OCI-LY1 (cell line): Measurements from ENCODE around the gene CTSH.

Experiments
- H2AFZ ChIP-seq: fragments of 200-600 bp; sonication (generic), shearing (Covaris generic); 2 replicates; pipeline ENCODE4 v1.6.0; 2014; ENCODE audit warnings: antibody characterized with exemption, mild to moderate bottlenecking, low read length
- H3F3A ChIP-seq: fragments of 200-600 bp; sonication (generic), shearing (Covaris generic); 2 replicates; pipeline ENCODE4 v1.6.0; 2014; ENCODE audit warnings: mild to moderate bottlenecking, antibody characterized with exemption, low read length, moderate library complexity; ENCODE audit not compliant: insufficient read depth
- H3K27ac ChIP-seq: fragments of 200-600 bp; sonication (generic); 2 replicates; pipeline ENCODE4 v1.5.1; 2014; ENCODE audit warnings: low read length, mixed run types, mild to moderate bottlenecking, low read depth; ENCODE audit not compliant: poor library complexity, severe bottlenecking
- H3K27me3 ChIP-seq: fragments of 200-600 bp; sonication (generic); 2 replicates; pipeline ENCODE4 v1.6.0; 2014; ENCODE audit warnings: antibody characterized with exemption, mild to moderate bottlenecking, low read length, moderate library complexity; ENCODE audit not compliant: insufficient read depth
- H3K36me3 ChIP-seq: fragments of 200-600 bp; sonication (generic); 2 replicates; pipeline ENCODE4 v1.6.1; 2014; ENCODE audit warnings: mild to moderate bottlenecking, antibody characterized with exemption, low read length, moderate library complexity, mixed read lengths; ENCODE audit not compliant: insufficient read depth
- H3K4me1 ChIP-seq: fragments of 200-600 bp; sonication (generic); 2 replicates; pipeline ENCODE4 v1.5.1; 2014; ENCODE audit warnings: mild to moderate bottlenecking, low read length, moderate library complexity; ENCODE audit not compliant: insufficient read depth, severe bottlenecking
- H3K4me2 ChIP-seq: fragments of 200-600 bp; sonication (generic), shearing (Covaris generic); 2 replicates; pipeline ENCODE4 v1.6.1; 2014; ENCODE audit warnings: low read length
- H3K4me3 ChIP-seq: fragments of 200-600 bp; sonication (generic); 2 replicates; pipeline ENCODE4 v1.5.1; 2014; ENCODE audit warnings: low read length, low read depth, mild to moderate bottlenecking, mixed read lengths; ENCODE audit not compliant: poor library complexity, severe bottlenecking
- H3K79me2 ChIP-seq: fragments of 200-600 bp; shearing (Covaris generic); 2 replicates; pipeline ENCODE4 v1.6.1; 2016; ENCODE audit warnings: mixed run types, low read length, mixed read lengths; ENCODE audit not compliant: insufficient read depth
- H3K9ac ChIP-seq: fragments of 200-600 bp; sonication (generic), shearing (Covaris generic); 2 replicates; pipeline ENCODE4 v1.6.1; 2014; ENCODE audit warnings: mild to moderate bottlenecking, low read length, mixed read lengths
- H3K9me2 ChIP-seq: fragments of 200-600 bp; sonication (generic), shearing (Covaris generic); 2 replicates; pipeline ENCODE4 v1.6.1; 2014; ENCODE audit warnings: low read depth, mild to moderate bottlenecking, low read length, mixed read lengths
- H3K9me3 ChIP-seq: fragments of 200-600 bp; shearing (Covaris generic); 2 replicates; pipeline ENCODE4 v1.6.1; 2014; ENCODE audit warnings: low read length, mixed read lengths
- H4K20me1 ChIP-seq: fragments of 200-600 bp; sonication (generic), shearing (Covaris generic); 2 replicates; pipeline ENCODE4 v1.6.0; 2016; ENCODE audit warnings: mild to moderate bottlenecking, low read length; ENCODE audit not compliant: insufficient read depth
- CTCF ChIP-seq: fragments of 200-600 bp; sonication (generic), shearing (Covaris generic); IDR thresholded peaks from 2 replicates; pipeline ENCODE4 v1.5.1; 2017; ENCODE audit warnings: mild to moderate bottlenecking, antibody characterized with exemption, low read length, moderate library complexity, mixed read lengths
- EZH2 ChIP-seq: fragments of 200-600 bp; sonication (generic), shearing (Covaris generic); IDR thresholded peaks from 2 replicates; pipeline ENCODE4 v1.8.0; 2017; ENCODE audit warnings: borderline replicate concordance, mixed run types, mild to moderate bottlenecking, antibody characterized with exemption, low read length, moderate library complexity, mixed read lengths

The CTSH gene

GRCh38 chr15:78992416-78993256 lies 47.8 kb upstream of the CTSH start:
- Histone ChIP-seq H3K36me3 (no peaks in the 10 kb centered on the region), H3K9ac (no peak overlapping the region), H3K27ac (no peak overlapping the region), H2AFZ (no peak overlapping the region), H3K9me3 (no peaks in the 10 kb centered on the region), H3K4me3 (no peak overlapping the region), H3K4me1 (peaks cover 11% of the 10 kb centered on the region), H3K79me2 (no peaks in the 10 kb centered on the region), H3K27me3 (no peaks in the 10 kb centered on the region), H3K9me2 (no peaks in the 10 kb centered on the region), H3K4me2 (no peak overlapping the region), H3F3A (no peaks in the 10 kb centered on the region), H4K20me1 (no peaks in the 10 kb centered on the region)
- no peak for TF ChIP-seq EZH2
- TF ChIP-seq CTCF, result no peak

GRCh38 chr15:78991879-78992278 lies 47.0 kb upstream of the CTSH start:
- Histone ChIP-seq H2AFZ (no peak overlapping the region), H3K36me3 (no peaks in the 10 kb centered on the region), H3K9ac (no peak overlapping the region), H3K4me1 (peaks cover 11% of the 10 kb centered on the region), H3K9me2 (no peaks in the 10 kb centered on the region), H3F3A (no peaks in the 10 kb centered on the region), H3K27me3 (no peaks in the 10 kb centered on the region), H3K9me3 (no peaks in the 10 kb centered on the region), H3K27ac (no peak overlapping the region), H3K4me2 (no peak overlapping the region), H3K79me2 (no peaks in the 10 kb centered on the region), H4K20me1 (no peaks in the 10 kb centered on the region), H3K4me3 (no peak overlapping the region)
- TF ChIP-seq CTCF (no peak), EZH2 (no peak)

- peaks cover 11% of the 10 kb centered on the region for H3K4me1 ChIP-seq
- H3K9me3 ChIP-seq, result no peaks in the 10 kb centered on the region
- H4K20me1 ChIP-seq, result no peaks in the 10 kb centered on the region
- no peaks in the 10 kb centered on the region for H3K79me2 ChIP-seq
- H3K27me3 ChIP-seq, result no peaks in the 10 kb centered on the region
- no peaks in the 10 kb centered on the region for H3K9me2 ChIP-seq
- H2AFZ ChIP-seq, result no peak overlapping the region
- TF ChIP-seq CTCF (no peak), EZH2 (no peak)
- no peaks in the 10 kb centered on the region for H3K36me3 ChIP-seq
- no peak overlapping the region for H3K4me2 ChIP-seq
- no peak overlapping the region for H3K27ac ChIP-seq
- H3K9ac ChIP-seq, result no peak overlapping the region
- no peaks in the 10 kb centered on the region for H3F3A ChIP-seq
- H3K4me3 ChIP-seq, result no peak overlapping the region
Observed at GRCh38 chr15:78991476-78991875, 46.6 kb upstream of the CTSH start.
